ENCODE data around the gene RTN4R.
"Not testable (repeated sequence)": the region's sequence is repeated elsewhere in the genome, so short reads cannot be mapped to it uniquely, and the experiment has no call there.

Gene RTN4R

GRCh38 chr22:20271114-20271994, 3.2 kb upstream of the RTN4R start:
- DNase-seq: no peak

- DNase-seq: not testable (repeated sequence)
Measured at GRCh38 chr22:20270190-20271113, 2.3 kb upstream of the RTN4R start.

GRCh38 chr22:20269673-20270072, 1.6 kb upstream of the RTN4R start:
- not testable (repeated sequence) for DNase-seq

- DNase-seq: not testable (repeated sequence)
Measured at GRCh38 chr22:20269201-20269600, 1.1 kb upstream of the RTN4R start.

- DNase-seq: no peak
Measured at GRCh38 chr22:20267441-20268278, 458 bp downstream of the RTN4R start.

DNA sequence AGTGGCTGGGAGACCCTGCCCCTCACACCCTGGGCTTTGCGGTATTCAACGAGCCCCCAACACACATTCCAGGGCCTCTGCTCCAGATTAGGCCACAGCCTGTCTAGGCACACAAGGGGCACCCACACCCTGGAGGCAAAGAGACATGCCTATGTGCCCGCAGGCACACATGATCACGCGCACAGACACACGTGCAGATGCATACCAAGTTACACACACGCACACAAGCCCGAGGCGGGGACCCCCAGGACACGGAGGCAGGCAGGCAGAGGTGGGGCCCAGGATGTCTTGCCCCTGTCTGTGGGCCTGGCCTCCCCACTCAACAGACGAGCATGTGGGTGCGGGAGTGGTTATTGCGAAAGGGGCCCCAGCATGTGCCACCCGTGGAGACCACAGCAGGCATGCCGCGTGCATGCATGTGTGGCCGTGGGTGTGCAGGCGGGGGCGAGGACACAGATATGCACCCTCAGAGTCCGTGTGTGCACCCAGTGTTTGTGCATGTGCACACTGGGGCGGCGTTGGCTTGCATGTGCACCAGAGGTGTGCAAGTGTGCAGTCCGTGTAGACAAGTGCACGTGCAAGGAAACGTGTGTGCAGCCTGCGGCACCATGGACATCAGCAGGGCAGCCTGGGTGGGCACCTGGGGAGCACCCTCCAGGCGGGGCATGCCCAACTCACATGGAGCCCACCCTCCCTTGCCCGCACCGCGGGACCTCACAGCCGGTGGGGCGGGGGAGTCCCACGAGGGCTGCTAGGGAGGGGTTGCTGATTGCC, 1.3 kb downstream of the RTN4R start:
- DNase-seq: not testable (repeated sequence)

- DNase-seq: not testable (repeated sequence)
Measured at GRCh38 chr22:20265772-20266666, 2.1 kb downstream of the RTN4R start.

DNA sequence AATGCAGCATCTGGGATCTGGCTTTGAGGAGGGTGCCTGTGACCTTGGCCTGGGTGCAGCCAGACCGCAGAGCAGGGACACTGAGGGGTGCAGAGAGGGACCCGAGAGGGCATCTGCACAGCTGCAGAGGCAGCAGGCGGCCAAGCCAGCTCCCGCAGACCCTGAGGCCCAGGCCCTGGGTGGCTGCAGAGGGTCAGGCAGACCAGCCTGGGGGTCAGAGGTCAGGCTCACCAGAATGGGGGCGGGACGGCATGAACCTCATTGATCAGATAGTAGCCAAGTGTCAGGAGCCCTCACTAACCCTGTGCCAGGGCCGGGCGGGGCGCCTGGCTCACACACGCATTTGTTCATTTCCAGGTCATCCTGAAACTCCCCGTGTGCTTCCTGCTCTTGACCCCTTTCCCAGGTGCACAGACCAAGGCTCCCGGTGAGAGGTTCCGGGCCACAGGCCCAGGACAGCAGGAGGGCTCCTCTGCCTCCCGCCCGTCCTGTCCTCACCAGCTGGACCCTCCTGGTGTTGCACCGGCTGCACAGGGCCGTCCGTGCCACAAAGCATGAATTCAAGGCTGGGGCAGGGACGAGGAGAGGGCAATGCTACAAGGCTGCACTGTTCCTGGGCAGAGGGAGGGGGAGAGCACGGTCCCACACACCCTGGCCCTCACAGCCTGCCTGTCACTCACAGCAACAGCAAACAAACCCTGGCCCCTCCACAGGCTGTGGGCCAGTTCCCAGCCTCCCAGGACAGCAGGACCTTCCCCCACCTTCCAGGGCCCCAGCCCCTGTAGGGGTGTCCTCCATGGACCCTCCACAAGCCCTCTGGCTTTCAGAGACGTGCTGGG, 3.3 kb downstream of the RTN4R start:
- DNase-seq: no peak

DNA sequence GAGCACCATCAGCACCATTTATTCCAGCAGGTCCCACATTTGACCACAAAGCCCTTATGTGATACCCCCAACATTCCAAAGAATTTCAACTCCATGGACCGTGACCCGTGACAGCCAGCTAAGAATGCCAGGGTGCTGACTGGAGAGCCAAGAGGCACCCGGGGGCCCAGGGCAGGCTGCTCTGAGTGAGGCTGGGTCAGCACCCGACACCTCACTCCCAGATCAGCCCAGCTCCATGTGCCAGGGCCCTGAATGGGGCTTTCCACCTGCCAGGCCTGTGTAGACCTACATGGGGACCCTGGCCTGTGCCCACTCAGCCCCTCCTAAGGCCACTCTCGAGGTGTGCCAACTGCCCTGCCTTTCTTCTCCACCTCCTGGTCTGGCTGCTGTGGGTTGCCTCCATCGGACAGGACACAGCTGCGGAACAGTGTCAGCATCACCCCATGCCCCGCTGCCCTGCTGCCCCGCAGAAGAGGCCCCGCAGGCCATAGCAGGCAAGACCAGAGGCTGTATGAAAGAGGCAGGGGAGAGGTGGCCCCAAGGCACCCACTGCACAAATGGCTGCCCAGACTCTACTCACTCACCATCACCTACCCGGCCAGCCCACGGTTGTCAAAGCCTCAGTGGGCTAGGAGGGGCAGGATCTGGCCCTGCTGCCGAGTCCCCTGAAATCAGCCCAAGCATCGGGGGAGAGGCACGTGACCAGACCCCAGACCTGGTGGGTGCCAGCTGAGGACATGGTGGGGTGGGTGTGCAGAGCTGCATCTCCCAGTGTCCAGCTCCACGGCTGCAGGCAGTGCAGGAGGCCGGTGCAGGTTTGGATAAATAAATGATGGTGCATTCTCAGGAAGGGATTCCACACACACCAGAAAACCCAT, 4.5 kb downstream of the RTN4R start:
- DNase-seq: not testable (repeated sequence)

DNA sequence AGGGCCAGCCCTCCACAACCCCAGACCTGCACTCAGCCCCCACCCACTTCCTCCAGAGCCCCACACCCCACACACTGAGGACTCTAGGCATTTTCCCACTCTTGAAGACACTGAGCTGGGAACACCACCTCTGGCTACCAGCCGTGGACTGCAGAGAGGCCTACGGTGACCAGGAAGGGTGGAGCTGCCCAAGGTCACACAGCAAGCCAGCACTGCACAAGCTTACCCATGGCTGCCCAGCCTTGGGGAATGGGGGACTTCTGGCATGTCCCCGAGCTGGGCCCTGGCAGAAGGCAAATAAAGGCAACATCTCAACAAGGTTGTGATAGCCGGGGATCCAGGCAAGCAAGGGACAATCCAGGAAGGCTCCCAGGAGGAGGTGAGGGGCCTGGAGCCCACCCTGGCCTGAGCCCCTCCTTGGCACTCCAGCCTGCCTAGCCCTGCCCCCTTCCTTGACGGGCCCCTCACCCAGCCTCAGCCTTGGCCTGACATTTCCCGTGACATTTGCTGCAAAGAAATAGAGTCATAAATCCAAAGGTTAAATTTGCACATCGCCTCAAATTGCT, 5.5 kb downstream of the RTN4R start:
- no peak for DNase-seq

GRCh38 chr22:20261848-20262581, 6.1 kb downstream of the RTN4R start:
- DNase-seq: no peak

DNA sequence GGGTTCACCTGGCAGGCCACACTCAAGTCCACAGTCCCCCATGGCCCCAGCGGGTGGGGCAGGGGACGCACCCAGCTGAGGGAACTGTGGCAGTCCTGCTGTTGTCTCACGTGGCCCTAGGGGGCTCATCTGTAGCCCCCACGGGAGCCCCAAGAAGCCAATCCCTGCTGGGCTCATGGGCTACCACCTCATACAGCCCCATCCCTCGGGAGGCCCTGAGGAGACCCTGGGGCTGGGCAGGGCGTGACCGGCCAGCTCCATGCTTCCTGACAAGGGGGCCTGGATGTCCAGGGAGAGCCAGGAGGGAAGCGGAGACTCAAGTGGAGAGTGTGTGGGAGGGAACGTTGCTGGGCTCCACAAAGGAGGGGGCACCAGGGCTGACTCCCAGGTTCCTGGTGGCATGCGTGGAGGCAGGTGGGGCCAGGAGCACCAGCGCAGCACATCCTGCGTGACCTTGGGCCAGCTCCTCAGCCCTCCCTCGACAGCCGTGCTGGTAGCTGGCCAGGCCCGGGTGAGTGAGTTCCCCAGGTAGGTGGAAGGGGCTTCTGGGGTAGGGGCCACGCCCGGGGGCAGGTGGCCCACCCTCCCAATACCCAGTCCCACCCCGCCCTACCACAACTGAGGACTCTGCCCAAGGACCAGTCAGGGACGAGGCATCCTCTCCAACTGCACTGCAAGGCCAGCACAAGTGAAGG, 7.9 kb downstream of the RTN4R start:
- no peak for DNase-seq

DNA sequence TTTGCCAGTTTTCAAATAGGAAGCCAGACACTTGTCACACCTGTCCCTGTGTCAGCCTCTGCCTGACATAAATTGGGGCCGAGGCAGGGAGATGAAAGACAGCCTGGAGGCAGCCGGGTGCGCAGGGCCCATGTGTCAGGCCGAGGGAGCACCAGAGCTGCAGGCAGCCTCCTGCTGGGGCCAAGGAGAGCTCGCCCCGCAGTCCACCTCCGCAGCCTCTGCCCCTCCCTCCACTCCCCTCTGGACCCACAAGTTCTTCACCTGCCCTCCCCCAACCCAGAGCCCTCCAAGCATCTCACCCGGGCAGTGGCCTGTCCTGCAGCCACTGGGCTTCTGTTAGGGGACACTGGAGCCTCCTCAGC, 8.8 kb downstream of the RTN4R start:
- no peak for DNase-seq

DNA sequence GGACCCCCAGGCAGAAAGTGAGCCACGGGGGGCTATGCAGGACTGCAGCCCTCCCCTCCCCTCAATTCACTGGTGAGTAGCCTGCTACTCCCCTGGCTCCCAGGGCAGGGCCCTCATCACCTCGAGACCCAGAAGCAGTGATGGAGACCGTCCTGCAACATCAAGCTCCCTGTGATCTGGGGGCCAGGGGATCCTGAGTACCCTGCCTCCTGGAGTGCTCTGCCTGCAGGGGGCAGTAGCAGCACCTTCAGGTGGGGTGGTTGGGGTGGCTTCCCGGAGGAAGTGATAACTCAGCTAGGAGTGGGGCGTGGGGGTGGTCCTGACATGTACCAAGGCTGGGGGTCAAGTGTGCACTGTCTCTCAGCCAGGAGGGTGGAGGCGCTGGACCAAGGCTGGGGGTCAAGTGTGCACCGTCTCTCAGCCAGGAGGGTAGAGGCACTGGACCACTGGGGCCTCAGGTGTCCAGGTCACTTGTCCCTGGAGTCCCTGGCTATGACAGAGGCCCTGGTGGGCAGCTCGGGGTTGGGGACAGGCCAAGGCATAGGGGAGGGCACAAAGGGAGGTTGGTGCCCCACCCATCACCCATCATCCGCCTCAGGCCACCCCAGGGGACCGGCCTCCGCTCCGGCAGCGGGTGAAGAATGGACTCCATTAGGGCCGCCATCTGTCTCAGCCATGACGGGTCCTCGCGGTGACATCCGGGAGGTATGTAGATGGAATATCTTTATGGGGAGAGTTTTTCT, 9.4 kb downstream of the RTN4R start:
- no peak for DNase-seq

DNA sequence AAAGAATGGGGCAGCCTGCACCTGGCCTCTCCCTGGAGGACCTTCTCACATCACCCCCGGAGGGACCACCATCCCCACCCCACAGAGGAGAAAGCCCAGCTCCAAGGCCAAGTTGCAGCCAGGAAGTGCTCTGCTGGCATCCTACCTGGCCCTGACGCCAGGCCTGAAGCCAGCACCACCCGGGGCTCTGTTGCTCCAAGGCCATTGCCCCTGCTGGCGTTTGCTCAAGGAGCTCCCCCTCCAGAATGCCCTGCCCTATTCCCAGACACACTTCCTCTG, 10.2 kb downstream of the RTN4R start:
- DNase-seq: no peak

DNA sequence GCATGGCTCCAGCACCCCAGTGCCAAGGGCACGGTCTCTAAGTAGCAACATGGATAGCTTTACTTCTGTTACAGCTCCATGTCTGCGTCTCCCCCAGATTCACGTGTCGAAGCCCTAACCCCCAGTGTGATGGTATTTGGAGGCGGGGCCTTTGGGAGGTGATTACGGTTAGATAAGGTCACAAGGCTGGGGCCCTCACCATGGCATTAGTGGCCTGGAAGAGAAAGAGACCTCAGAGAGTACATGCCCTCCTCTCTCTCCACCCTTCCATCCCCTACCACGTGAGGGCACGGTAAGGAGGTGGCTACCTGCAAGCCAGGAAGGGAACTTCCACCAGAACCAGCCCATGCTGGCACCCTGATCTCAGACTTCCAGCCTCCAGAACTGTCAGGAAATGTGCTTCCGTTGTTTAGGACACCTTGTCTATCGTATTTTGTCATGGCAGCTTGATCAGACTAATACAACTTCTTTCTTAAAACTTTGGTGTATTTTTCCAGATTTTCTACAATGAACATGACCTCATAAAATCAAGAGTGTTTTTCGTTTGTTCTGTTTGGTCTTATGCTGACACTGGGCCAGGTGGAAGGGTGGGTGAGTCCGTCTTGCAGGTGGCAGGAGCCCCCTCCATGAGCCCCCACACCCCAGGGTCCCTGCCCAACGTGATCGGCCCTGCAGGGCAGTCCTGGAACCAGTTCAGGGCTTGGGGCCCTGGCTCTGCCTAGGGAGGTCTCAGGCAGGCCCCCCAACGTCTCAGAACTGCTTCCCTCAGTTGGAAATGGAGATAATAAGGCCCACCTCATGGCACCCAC, 10.7 kb downstream of the RTN4R start:
- no peak for DNase-seq
